GDM1 (cell line): ENCODE data around the gene OCA2.

ENCODE experiments used
- DNase-seq: peaks from one replicate; lab custom pipeline; 2025; lab: John Stamatoyannopoulos, UW

The OCA2 gene

DNA sequence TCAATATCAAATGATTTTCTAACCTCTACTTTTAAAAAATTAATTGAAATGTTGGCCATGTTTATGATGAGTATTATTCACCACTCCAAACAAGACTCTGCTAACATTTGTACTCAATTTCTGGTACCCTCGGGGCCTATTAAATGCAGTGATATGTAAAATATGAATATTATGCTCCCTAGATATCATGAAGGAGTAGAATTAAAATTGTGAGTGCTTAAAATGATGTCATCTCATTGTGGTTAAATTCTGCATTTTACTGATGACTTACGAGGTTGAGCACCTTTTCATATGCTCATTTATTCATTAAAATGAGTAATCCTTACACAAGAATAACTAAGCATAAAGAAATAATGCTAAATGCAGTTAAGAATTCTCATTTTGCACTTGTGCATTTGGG, 159.9 kb downstream of the OCA2 start:
- no peak for DNase-seq

DNA sequence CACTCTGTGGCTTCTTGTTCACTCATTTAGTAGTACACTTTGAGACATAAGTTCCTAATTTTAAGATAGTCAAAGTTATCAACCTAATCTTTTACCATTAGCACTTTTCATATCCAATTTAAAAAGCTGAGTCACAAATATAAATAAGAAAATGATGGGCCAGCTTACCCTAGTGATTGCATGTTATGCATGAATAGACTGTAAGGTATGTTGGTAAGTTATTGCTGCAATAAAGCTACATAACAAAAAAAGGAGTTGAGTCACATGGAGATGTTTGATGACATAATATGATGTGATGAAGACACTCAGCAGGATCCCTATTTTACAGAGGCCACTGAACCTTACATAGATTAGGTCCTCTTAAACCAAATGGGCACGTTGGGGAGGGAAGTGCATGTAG, 161.3 kb downstream of the OCA2 start:
- no peak for DNase-seq

DNA sequence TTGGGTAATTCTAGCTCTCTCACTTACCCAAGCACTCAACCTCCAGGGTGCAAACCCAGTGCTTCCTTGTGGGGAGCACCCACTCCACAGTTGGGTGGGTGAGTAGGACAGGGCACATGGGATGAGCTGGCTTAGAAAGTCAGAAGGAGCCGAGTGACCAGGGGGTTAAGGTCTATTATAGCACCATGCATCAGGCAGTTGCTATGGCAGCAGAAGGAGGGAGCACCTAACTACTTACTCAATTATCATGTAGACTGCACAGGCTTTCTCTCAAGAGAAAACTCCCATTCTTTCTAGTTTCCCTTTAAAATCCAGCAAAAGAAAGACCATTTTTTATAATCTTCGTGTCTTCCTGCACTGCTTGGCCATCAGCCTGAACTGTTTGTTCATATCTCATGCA, 163.0 kb downstream of the OCA2 start:
- DNase-seq, result no peak

DNA sequence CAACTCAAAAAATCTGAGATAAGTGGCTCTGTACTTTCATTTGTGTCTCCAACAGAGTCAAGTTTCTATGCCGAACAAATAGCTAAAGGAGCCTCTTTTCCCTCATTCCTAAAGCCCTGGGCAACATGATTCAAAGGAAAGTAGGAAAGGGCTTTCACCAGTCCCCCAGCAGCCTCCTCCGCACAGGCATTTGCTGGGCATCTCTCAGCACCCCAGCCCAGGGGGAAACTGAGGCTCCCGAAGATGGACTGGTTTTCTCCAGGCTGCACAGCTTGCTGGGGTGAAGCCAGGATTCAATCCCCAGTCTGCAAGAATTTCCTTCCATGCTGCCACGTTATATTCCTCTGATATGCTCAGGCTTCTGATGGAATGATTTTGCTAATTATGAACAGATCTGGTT, 163.8 kb downstream of the OCA2 start:
- no peak for DNase-seq

DNA sequence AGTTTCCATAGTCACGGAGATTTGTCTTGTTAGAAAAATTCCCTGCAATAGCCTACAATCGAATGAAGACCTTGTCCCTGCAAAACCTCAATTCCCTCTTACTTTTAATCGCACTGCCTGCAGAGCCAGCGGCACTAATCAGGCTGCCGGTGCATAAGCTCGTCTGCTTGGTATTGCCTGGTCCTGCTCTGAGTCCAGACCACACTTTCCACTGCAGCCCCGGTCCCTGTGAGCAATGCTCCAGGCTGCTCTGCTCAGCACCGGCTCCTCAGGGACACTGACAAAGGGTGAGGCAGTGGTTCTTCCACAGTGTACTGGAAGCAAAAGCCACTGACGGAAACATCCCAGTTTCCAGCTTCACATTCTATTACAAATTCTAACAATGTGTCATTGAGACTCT, 164.3 kb downstream of the OCA2 start:
- no peak for DNase-seq

DNA sequence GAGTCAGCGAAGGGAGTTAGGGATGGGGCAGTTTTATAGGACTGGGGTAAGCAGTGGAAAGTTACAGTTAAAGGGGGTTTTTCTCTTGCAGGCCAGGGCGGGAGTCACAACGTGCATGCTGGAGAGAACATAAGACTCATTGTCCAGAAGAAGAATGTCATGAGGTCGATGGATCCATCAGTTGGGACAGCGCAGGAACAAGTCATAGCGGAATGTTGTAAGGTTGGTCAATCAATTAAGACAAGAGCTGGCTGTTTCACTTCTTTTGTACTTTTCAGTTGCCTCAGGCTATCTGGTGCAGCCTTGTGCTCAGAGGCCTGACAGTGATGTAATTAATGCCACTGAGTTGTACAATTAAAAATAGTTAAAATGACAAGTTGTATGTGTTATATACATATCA, 165.6 kb downstream of the OCA2 start:
- no peak for DNase-seq

DNA sequence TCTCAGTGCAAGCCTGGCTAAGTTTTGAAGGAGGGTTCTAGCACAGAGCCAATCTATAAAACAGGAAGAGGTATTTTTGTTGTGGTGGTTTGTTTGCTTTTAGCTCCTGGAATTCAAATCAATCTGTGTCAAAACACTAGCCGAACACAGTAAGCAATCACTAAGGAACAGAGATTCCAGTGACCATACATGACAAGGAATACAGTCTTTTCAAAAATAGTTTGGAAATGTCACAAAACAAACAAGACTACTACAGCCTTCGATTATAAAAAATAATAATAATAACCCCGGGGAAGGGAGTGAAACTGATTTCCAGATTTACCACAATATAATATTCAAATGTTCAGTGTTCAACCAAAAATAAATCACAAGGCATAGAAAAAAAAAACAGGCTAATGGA, 166.5 kb downstream of the OCA2 start:
- no peak for DNase-seq

DNA sequence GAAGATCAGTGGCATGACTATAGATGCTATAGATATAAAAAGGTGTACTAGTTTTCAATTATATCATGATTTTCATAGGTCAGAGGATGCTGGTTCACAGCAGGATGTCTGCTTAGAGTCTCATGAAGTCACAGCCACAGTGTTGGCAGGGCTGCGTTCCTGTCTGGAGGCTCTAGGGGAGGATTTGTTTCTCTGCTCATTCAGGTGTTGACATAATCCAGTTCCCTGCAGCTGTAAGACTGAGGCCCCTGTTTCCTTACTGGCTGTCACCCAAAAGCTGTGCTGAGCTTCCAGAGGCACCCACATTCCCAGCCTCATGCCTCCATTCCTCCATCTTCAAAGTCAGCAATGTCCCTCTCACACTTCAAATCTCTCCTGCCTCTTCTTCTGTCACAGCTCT, 170.7 kb downstream of the OCA2 start:
- no peak for DNase-seq

DNA sequence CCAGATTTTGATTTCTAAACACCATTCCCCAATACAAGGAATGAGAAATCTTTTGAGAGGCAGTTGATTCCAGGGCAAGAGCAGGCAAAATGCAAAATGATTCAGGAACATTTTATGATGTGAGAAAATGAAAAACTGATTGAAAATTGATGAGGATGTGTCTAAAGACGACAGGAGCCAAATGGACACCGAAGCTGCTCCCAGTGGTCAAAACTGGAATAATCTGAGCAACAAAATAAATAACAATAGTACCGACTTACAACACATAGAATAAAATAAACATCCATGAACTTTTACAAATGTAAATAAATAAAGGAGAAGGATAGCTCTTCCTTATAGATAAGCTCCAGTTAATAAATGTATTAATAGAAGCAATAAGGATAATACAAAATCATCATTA, 186.8 kb downstream of the OCA2 start:
- no peak for DNase-seq

DNA sequence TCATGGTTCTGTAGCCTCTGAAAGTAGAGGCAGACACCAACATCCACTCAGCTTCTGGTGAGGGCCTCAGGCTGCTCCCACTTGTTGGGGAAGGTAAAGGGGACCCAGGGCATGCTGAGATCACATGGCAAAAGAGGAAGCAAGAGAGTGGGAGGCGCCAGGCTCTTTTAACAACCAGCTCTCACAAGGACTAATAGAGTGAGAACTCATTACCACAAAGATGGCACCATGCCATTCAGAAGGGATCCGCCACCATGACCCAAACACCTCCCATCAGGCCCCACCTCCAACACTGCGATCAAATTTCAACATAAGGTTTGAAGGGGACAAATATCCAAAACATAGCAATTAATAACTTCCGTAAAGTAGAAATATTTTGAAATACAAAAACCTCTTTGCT, 192.3 kb downstream of the OCA2 start:
- no peak for DNase-seq

DNA sequence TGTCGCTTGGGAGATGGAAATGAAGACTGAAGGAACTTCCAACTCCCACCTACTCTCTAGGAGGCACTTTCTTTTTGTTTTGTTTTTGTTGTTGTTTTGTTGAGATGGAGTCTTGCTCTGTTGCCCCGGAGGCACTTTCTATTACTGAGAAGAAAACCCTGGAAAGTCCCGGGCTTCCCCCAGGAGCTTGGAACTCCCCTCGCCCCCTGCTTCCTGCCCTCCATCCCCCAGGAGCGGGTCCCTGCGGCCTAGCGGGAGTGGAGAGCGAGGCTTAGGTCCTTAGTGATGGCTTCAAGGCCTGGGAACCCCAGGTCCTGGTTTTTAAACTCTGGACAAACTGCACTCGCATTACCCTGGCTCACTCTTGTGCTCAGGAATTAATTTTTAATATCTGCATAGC, 195.7 kb downstream of the OCA2 start:
- no peak for DNase-seq

DNA sequence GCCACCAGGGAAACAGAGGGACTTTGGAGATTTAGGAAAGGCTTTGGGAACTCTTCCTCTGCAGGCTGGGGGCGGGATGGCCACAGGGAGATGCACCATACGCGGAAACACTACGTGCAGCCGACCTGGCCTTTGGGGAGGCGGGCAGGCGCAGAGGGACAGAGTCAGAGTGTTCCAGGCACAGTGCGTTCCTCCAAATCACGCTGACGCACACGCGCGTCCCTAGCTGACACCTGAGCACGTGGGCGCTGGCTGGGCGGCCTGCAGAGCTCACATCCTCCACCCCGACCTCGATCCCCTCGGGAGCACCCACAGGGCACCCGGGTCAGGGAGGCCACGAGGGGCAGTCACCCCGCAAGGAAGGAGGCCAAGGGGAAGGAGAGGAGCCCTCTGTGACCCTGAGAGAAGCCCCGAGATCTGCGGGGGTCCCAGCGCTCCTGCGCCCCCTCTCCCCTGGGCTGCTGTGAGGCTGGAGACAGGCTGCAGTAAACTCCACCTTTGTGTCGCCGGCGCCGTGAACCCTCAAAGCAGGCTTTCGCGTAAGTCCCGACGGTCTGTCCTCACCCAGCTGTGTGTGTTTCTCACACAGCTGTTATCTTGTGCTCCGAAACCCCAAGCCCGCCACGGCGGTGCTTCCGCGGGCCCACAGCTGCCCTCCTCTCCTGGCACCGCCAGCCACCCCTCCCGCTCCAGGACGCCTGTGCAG, 196.3 kb downstream of the OCA2 start:
- DNase-seq, result no peak

DNA sequence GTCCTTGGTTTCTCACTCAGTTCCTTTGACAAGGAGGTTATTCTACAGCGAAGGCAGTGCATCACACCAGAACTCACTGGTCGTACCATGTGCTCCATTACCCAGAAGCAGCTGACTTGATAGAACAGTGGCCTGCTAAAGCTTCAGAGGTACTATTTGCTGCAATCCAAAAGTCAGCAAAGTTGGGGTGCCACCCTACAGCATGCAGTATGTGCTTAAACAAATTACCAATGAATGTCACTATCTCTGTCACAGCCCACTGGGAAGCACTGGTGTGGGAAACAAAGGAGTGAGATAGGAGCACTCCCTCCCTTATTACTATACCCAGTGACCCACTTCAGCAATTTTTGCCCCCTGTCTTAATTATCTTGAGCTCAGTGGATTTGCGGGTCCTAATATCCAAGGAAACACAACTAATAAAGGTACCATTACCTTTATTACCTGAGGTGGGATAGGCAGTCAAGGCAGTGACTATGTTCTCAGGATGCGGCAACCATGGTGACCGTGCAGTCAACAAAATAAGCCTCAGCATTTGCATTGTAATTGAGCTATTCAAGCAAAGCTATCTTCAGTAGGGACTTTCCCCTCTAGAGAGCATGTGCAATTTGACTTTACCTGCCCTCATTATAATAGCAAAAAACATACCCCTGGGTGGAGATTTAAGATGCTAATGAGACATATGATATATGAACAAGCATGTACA, 199.4 kb downstream of the OCA2 start:
- no peak for DNase-seq

DNA sequence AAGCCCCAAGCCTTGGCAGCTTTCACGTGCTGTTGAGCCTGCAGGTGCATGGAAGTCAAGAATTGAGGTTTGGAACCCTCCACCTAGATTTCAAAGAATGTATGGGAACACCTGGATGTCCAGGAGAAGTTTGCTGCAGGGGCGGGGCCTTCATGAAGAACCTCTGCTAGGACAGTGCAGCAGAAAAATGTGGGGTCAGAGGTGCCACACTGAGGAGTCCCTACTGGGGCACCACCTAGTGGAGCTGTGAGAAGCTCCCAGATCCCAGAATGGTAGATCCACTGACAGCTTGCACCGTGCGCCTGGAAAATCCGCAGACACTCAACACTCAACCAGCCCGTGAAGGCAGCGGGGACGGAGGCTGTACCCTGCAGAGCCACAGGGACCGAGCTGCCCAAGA, 201.6 kb downstream of the OCA2 start:
- DNase-seq, result no peak

DNA sequence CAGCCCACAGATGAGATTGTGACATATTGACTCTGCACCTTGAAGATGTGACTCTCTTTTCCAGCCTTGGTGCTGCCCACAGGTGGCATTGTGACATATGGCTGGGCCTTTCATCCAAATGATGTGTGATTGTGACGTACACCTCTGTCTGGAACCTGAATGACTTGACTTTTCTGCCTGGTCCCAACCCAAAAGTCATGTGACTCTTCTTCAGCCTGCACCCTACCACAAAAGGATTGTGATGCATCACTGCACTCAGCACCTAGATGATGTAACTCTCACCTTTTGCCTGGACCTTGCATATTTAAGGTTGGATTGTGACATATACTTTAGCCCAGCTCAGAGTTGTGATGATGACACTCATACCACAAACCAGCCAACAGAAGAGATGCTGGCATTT, 204.5 kb downstream of the OCA2 start:
- no peak for DNase-seq

DNA sequence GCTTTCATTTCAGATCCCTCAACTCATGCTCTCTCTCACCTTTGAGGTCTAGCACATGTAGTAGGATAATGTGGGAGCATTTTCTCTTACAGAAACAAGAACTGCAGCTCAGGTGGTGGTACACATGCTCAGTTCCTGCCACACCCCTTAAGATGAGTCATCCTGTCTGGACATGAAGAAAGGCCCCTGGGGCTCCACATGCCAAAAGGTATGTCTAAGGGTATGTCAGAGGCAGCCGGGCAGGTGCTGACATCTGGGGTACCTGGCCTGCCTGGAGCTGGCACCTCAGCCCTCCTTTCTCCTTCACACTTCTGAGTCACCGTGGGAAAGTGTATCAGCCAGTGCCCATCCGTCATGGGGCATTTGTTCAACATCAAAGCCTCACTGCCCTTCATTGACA, 209.9 kb downstream of the OCA2 start:
- no peak for DNase-seq

DNA sequence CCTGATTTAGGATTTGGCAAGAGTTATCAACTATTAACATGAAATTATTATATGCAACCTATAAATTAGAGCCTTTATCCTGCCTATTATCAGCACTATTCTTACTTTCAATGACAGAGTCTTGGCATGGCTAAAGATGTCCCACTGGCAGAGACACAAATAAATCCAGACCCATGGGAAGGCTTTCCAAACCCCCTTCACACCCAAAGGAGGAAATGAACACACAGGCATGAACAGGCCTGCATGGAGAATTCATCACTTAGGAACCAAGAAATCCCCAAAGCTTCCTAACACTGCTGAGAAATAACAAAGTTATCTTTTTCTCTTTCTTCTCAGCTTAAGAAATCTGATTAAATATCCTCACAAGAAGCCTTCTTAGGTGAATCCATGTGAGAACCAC, 213.9 kb downstream of the OCA2 start:
- DNase-seq, result no peak

DNA sequence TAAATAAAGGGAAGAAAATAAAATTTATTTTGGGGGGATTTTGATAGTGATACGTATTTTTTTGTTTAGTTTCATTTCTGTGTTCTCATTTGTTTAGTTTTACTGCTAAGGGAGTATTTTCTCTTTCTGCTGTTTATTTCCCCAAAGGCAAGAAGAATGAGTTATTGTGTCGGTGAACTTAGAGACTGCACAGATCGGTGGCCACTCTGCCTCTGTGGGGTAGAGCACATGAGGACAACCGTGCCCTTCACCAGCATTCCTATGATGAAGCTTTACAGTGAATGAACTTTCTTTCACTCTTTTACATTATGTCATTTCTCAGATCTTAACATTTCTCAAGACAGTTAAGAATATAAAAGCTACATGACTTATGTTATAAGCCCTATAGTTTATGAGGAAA, 214.4 kb downstream of the OCA2 start:
- DNase-seq, result no peak

DNA sequence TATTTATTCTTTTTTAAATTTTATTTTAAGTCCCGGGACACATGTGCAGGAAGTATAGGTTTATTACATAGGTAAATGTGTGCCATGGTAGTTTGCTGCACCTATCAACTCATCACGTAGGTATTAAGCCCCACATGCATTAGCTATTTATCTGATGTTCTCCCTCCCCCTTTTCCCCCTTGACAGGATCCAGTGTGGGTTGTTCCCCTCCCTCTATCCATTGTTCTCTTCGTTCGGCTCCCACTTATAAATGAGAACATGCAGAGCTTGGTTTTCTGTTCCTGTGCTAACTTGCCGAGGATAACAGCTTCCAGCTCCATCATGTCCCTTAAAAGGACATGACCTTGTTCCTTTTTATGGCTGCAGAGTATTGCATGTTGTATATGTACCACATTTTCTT, 220.3 kb downstream of the OCA2 start:
- DNase-seq, result no peak

DNA sequence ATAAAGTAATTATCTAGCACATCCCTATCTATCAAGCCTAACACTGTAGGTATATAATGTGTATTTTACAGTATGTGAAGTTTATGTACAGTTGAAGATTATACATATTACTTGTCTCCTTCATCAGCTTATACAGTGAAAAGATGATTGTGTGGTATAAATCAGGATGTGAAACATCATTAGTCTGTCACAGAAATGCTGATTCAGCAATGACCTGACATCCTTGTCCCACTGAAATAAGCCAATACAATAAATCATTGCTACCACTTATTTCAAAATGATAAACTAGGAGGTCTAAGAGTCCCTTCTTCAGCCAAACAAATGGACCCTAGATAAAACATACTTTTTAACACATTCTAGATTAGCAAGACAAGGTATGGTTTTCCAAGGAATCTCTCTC, 225.3 kb downstream of the OCA2 start:
- no peak for DNase-seq

DNA sequence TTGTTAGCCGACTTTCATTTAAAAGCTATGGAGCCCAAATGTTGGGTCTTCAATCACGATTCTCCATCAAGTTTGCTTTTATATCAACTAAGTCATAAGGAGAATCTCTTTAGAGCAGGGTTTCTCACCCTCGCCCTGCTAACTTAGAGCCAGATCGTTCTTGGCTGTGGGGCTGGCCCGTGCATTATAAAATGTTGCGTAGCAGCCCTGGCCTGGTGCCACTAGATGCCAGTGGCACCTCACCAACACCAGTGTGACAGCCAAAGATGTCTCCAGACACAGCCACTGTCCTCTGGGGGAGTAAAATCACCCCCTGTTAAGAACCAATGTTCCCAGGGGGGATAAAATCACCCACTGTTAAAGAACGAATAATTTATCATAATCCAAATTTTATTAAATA, 226.1 kb downstream of the OCA2 start:
- DNase-seq, result no peak

DNA sequence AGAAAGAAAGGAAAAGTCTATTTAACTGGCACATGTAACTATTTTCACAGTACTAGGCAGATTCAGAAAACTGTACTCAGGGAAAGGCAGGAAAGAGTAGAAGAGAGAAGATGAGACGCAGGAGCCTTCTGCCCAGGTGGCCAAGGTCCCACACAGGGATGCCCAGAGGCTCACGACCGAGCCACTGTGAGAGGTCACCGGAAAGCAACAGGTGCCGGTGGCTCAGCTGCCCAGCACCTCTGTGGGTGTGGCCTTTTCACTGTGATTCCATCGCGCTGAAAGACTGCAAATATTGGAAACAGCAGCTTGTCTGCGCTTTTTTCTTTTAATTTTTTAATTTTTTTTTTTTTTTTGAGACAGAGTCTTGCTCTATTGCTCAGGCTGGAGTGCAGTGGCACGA, 226.8 kb downstream of the OCA2 start:
- DNase-seq, result no peak

DNA sequence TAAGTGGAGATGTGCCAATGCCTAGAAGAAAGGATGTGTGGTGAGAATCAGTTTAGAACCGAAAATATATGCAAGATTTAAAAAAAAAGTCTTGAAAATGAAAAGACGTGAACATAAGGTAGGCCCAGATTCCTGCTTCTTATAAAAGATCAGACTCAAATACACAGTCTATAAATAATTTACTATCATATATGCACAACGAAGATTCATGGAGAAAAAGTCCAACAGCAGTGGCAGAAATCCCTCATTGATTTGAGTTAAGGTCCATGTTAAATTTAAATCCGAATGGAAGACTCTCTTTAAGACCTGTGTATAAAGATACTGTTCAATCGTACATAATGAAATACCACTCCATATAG, 227.2 kb downstream of the OCA2 start:
- no peak for DNase-seq
